ENCODE data around the gene MICALL1.

Gene MICALL1

GRCh38 chr22:37930952-37931440 is 24.9 kb downstream of the MICALL1 start:
- Histone ChIP-seq H3K27ac (replicated peaks) (no peak overlapping the region), H3K27me3 (ENCODE audit: insufficient read depth, poor library complexity, severe bottlenecking) (no peaks in the 10 kb centered on the region), H3K4me3 (replicated peaks; ENCODE audit: insufficient read depth, low read length) (no peak overlapping the region)
- no peak for DNase-seq (ENCODE audit: low read depth in 1 of 2, low spot score in 1 of 2)
- TF ChIP-seq SPI1 (IDR thresholded peaks at IDR 0.05; ENCODE audit: borderline replicate concordance, low read depth) (no peak), POLR2AphosphoS5 (IDR thresholded peaks at IDR 0.05; ENCODE audit: low read depth) (no peak), GABPA (IDR thresholded peaks at IDR 0.05; ENCODE audit: low read depth) (no peak), REST (IDR thresholded peaks at IDR 0.05; ENCODE audit: insufficient replicate concordance, low read depth) (no peak)
- TF ChIP-seq, protein P1, sequence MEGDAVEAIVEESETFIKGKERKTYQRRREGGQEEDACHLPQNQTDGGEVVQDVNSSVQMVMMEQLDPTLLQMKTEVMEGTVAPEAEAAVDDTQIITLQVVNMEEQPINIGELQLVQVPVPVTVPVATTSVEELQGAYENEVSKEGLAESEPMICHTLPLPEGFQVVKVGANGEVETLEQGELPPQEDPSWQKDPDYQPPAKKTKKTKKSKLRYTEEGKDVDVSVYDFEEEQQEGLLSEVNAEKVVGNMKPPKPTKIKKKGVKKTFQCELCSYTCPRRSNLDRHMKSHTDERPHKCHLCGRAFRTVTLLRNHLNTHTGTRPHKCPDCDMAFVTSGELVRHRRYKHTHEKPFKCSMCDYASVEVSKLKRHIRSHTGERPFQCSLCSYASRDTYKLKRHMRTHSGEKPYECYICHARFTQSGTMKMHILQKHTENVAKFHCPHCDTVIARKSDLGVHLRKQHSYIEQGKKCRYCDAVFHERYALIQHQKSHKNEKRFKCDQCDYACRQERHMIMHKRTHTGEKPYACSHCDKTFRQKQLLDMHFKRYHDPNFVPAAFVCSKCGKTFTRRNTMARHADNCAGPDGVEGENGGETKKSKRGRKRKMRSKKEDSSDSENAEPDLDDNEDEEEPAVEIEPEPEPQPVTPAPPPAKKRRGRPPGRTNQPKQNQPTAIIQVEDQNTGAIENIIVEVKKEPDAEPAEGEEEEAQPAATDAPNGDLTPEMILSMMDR (IDR thresholded peaks at IDR 0.05; ENCODE audit: insufficient read depth, low read length), result no peak

- DNase-seq (ENCODE audit: low read depth in 1 of 2, low spot score in 1 of 2), result no peak
- Histone ChIP-seq H3K27ac (replicated peaks) (no peak overlapping the region), H3K4me3 (replicated peaks; ENCODE audit: insufficient read depth, low read length) (no peak overlapping the region), H3K27me3 (ENCODE audit: insufficient read depth, poor library complexity, severe bottlenecking) (no peaks in the 10 kb centered on the region)
- TF ChIP-seq POLR2AphosphoS5 (IDR thresholded peaks at IDR 0.05; ENCODE audit: low read depth), result no peak
- TF ChIP-seq, protein P1 (IDR thresholded peaks at IDR 0.05; ENCODE audit: insufficient read depth, low read length), result no peak
- no peak for TF ChIP-seq REST (IDR thresholded peaks at IDR 0.05; ENCODE audit: insufficient replicate concordance, low read depth)
- no peak for TF ChIP-seq SPI1 (IDR thresholded peaks at IDR 0.05; ENCODE audit: borderline replicate concordance, low read depth)
These were observed 25.8 kb downstream of the MICALL1 start for GRCh38 chr22:37931893-37932389.

GRCh38 chr22:37932401-37932800 is 26.3 kb downstream of the MICALL1 start:
- no peak for TF ChIP-seq SPI1 (IDR thresholded peaks at IDR 0.05; ENCODE audit: borderline replicate concordance, low read depth)
- TF ChIP-seq GABPA (IDR thresholded peaks at IDR 0.05; ENCODE audit: low read depth), result no peak
- TF ChIP-seq REST (IDR thresholded peaks at IDR 0.05; ENCODE audit: insufficient replicate concordance, low read depth), result no peak
- no peak for TF ChIP-seq POLR2AphosphoS5 (IDR thresholded peaks at IDR 0.05; ENCODE audit: low read depth)
- TF ChIP-seq, protein P1 (IDR thresholded peaks at IDR 0.05; ENCODE audit: insufficient read depth, low read length), result no peak
- H3K4me3 ChIP-seq (replicated peaks; ENCODE audit: insufficient read depth, low read length), result no peak overlapping the region
- DNase-seq (ENCODE audit: low read depth in 1 of 2, low spot score in 1 of 2), result no peak
- H3K27ac ChIP-seq (replicated peaks), result no peak overlapping the region
- no peaks in the 10 kb centered on the region for H3K27me3 ChIP-seq (ENCODE audit: insufficient read depth, poor library complexity, severe bottlenecking)

Measured in HL-60 (cell line).